CD4-positive, alpha-beta T cell treated with Interleukin-4 for 4 hours (primary cell): ENCODE results near the gene ZBTB38.

Experiments used
- DNase-seq: peaks from one replicate; pipeline ENCODE4 v3.0.0-alpha.2; 2020

ZBTB38 gene

GRCh38 chr3:141407825-141408224 lies 39.5 kb downstream of the ZBTB38 start:
- DNase-seq: peak; percentile 49

GRCh38 chr3:141408596-141408995 lies 40.3 kb downstream of the ZBTB38 start:
- DNase-seq: no peak

GRCh38 chr3:141409940-141410241 lies 41.6 kb downstream of the ZBTB38 start:
- DNase-seq: no peak

- no peak for DNase-seq
Observed at GRCh38 chr3:141410408-141410807, 42.1 kb downstream of the ZBTB38 start.

GRCh38 chr3:141410846-141411245 lies 42.5 kb downstream of the ZBTB38 start:
- peak; percentile 52 for DNase-seq

GRCh38 chr3:141411251-141411771 lies 43.0 kb downstream of the ZBTB38 start:
- peak; percentile 79 for DNase-seq

- peak; percentile 75 for DNase-seq
Observed at GRCh38 chr3:141412087-141412935, 44.0 kb downstream of the ZBTB38 start.

- DNase-seq: no peak
Observed at GRCh38 chr3:141412936-141413354, 44.6 kb downstream of the ZBTB38 start.

GRCh38 chr3:141413391-141413790 lies 45.1 kb downstream of the ZBTB38 start:
- DNase-seq: peak; percentile 58

GRCh38 chr3:141413801-141414689 lies 45.7 kb downstream of the ZBTB38 start:
- peak; percentile 60 for DNase-seq

- no peak for DNase-seq
Observed at GRCh38 chr3:141414800-141415462, 46.6 kb downstream of the ZBTB38 start.

- no peak for DNase-seq
Observed at GRCh38 chr3:141415953-141416352, 47.6 kb downstream of the ZBTB38 start.
